NCI-H1436 treated with DMSO at 0.1 percent for 48 hours (cell line): Measurements from ENCODE around the gene TMEM151A.

Source experiments
- DNase-seq: peaks from one replicate; lab custom pipeline; 2025; lab: John Stamatoyannopoulos, UW

TMEM151A gene

GRCh38 chr11:66283461-66284105, 8.1 kb upstream of the TMEM151A start:
- DNase-seq: no peak

DNA sequence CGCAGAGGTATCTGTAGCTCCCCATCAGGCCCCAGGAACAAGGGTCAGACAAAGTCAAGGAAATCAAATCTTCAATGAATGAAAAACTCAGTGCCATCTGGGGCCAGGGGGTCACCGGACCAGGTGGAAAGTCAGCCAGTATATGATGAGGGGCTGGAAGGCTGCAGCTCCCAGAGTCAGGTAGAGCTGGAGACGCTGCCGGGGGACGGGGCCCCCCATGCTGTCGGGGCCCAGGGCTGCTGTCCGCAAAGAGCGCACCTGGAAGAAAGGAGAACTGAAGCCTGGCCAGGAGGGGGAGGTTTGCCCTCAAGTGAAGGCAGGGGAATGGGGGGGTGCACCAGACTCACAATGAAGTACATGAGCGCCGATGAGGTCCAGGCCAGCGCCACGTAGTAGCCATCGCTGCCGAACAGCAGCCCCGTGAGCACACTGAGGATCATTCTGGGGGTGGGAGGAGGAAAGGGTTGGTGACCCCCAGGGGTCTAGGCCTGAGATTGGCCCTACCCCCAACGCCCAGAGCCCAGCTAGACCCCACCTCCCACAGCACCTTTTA, 7.1 kb upstream of the TMEM151A start:
- no peak for DNase-seq

GRCh38 chr11:66285250-66285947, 6.3 kb upstream of the TMEM151A start:
- DNase-seq: no peak

DNA sequence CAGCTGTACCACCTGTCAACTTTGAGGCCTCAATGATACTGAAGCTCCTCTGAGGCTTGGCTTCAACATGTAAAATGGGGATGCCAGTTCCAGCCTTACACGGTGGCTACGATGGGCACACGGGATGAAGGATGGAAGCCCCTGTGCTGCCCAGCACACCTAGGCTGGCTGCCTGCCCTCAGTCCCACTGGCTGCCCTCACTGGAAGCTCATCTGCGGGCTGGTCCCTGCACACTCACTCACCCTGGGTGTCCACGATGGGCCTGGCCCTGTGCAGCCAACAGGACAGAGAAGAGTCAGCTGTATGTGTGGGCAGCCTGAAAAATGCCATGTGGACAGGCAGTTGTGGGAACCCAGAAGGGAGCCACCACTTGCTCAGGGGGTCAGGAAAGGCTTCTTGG, 5.0 kb upstream of the TMEM151A start:
- no peak for DNase-seq

DNA sequence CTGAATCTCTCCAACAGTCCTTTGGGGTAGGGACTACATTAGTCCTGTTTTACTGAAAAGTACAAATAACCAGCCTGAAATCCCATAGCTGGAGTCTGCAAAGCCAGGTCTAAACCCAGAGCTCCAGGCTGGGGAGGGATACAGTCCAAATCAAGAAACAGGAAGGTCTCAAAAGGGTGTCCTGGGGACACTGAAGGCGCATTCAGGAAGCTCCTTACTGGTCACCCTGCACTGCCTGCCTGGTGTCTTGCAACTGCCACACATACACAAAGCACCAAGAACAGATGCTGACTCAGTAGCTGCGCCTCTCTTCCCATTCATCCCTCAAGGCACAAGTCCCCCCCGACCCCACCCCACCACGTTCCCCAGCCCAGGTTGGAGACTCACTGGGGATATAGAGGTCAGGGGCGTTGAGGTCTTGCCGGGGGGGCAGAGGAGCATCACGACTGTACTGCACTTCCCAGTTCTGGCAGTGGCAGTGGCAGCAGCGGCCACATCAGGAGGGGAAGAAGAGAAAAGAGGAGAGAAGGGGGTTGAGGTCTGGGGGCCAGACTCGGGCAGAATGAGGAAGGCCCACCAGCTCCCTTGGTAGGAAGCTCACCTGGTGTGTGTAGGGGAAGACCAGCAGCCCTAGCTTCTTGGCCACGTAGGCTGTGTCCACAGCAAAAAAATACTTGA, 4.3 kb upstream of the TMEM151A start:
- DNase-seq: no peak

DNA sequence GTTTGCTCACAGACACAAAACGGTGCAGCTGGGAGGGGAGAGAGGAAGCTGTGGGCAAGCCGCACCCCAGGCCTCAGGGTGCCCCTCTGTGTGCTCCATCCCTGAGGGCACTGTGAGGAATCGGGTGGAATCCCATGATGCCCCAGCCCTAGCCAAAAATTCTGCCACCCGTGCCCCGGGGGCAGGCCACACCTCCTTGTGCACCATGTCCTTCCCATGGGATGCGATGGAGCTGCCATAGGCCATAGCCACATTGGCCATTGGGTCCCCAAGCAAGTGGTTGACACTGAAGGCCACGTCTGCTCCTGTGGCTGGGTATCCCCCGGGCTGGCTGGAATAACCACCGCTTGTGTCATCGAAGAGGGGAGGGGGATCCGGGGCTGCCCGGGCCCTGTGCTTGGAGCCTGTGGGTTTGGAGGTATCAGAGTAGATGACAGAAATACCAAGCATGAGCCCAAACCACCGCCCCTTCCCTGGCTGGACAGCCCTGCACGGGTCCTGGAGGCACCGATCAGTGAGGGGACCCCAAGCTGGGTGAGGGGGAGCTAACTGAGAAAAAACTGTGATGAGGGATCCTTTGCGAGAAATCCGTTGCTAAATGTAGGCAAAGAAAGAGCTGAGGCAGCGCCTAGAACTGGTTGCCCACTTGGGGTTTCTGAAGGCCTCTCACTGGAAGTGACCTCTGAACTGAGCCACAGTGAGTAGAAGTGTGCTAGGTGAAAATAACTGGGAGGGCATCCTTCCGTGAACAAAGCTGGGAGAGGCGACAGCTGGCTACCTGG, 3.6 kb upstream of the TMEM151A start:
- DNase-seq: no peak

DNA sequence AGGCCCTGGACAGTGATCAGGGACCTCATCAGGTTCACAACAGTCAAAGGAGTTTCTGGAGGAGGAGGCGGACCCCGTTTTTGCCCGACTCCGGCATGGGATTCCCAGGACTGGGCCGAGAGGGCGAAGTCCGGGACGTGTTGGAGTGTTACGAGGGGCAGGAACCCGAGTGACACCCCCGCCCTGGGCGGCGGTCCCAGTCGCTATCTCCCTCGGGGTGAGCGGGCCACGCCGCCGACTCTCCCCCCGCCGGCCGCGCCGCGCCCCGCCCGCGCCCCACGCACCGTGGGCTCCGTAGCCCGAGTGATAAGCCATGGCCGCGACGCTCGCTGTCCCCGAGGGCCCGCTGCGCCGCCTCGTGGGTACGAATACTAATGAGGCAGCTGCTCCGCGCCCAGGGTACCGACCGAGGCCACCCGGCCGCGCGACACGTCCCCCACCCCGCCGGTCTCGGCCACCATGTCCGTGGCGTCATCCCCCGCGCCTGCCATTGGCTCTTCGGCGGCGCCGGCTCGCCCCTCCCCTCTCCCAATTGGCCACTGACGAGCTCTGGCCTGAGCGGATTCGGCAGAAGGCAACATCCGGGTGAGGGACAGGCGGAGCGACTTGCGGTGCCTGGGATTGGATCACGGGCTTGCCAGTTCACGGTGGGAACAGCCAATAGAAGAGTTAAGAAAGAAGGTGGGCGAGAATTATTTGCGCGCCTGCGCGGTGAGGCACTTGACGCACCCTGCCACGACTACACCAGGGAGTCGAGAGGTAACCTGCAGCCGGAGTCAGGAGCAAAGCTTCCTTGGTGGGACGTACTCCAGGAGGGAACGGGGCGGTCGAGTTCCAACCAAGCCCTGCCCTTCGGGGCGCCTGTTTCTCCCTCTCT, 2.8 kb upstream of the TMEM151A start, which contains the start of gene YIF1A:
YIF1A (minus strand) TSS at position 473 of the 877 bp plus-strand sequence; CDS start at position 315, 158 bp downstream.
- DNase-seq: peak; percentile 94

DNA sequence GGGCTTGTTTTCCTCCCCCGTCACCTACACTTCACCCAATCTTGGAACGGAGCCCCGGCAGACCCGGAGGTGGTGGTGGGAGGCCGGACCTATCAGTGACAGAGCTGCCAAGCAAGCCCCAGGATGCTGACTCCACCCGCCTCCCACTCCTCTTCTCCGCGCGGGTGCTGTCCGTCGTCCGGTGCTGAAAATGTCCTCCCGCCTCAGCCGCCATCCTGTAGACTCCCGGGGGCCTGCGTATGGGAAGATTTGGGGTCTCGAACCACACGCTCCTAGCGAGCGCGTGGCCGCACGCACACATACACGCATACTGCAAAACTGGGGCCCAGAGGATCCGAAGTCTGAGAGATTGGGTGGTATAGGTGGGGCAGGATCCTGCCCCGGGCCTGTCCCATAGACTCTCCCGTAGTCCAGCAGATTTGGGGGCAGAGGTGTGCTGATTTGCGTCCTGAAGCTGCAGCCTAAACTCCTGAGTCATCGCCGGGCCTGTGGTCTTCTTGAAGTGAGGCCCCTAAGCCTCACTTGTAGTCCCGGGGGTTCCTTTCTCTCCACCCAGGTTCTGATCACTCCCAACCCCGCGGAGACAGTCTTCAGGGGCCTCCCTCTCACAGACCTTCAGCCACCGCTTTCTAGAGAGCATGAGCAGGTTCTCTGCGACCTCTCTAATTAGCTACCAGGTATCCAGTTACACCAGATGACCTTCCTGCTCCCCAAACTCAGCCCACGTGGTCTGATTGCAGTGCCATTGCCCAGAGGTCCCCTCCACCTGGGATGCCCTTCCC, 2.0 kb upstream of the TMEM151A start:
- DNase-seq: no peak

- no peak for DNase-seq
Observed at GRCh38 chr11:66290330-66290621, 1.4 kb upstream of the TMEM151A start.

DNA sequence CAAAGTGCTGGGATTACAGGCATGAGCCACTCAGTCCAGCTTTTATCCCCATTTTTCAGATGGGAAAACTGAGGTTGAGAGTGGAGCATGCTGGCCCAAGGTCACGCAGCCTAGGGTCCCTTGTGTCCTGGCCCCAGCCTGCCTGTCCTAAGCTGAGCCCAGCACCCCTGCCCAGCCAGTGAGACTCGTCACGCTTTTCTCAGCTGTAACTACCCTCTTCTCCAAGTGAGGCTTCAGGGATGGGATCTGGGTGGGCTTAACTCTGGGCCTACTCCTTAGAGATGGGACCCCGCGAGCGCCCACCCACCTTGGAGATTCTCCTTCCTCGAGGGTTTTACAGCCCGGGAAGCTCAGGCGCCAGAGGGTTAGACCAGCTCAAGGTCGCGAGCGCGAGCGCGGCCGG, 390 bp upstream of the TMEM151A start:
- no peak for DNase-seq

- no peak for DNase-seq
Observed at GRCh38 chr11:66292543-66293332, 1.0 kb downstream of the TMEM151A start.

DNA sequence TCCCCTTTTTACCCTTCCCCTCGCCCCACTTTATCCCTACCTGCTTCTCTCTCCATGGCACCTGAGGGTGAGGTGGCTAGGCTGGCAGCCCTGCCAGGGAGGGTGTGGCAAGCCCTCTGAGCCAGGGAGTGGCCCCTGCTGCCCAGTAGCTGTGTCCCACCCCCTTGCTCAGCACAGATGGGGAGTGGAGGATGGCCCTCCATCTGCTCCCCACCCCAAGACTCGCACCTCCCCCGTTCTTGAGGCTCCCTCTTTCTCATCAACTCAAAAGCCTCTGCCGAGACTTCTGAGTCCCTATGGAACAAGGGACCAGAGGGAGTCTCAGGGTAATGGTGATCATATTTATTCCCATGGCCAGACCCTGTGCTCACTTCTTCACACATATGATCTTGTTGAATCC, 1.7 kb downstream of the TMEM151A start:
- no peak for DNase-seq

- no peak for DNase-seq
Observed at GRCh38 chr11:66293777-66294625, 2.3 kb downstream of the TMEM151A start.

GRCh38 chr11:66294626-66295620, 3.2 kb downstream of the TMEM151A start:
- no peak for DNase-seq

DNA sequence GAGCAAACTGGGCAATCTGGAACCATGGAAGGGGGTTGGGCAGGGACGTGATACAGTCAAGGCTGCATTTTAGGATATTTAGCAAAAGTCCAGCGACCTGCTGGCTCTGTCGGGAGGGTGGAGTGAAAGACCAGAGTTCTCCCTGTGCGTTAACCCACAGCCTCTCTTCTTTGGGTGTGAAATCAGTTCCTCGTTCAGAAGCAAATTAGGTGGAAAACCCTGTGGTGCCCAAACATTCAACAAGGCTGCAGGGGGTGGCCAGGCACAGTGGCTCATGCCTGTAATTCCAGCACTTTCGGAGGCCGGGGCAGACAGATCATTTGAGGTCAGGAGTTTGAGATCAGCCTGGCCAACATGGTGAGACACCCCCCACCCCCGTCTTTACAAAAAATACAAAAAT, 5.9 kb downstream of the TMEM151A start:
- no peak for DNase-seq

DNA sequence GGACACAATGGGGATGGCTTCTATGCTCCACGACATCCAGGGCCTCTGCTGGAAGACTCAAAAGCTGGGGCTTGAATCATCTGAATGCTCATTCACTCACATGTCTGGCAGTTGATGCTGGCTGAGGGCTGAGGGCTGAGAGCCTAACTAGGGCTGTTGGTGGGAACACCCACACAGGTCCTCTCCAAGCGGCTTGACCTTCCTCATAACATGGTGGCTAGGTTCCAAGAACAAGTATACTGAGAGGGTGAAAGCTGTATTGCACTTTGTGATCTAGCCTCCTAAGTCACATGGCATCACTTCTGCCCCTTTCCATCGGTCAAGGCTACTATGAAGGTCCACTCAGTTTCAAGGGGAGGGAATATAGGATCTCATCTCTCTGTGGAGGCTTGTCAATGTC, 7.5 kb downstream of the TMEM151A start:
- DNase-seq: no peak

DNA sequence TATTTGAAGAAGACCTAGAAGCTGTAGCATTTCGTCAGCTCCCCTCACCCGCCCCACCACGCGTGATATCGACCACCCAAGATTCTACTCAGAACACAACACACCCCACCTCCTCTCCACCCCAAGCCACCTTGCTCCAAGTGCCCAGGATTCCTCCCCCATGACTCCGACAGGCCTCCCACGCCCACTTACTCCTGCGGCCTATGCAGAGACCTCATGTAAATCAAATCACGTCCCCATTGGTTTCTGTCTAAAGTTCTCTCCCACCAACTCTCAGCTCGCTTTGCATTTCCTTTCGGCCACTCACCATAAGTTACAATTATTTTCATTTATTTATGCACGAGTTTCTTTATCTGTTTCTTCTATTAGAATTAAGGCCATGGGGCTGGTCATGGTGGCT, 11.0 kb downstream of the TMEM151A start:
- no peak for DNase-seq
